B cell (primary cell): Measurements from ENCODE around the gene MUC20. TPM values are rescaled to one million over a fixed set of nuclear protein-coding genes. Genes with fewer than 3 reads are reported as not detected.

Experiments
- ATAC-seq: fragments of 200-7000 bp; cut with Tn5 transposase; one replicate; pipeline ENCODE4 v1.10.0; 2021; ENCODE audit warnings: low read depth, mild to moderate bottlenecking, moderate number of reproducible peaks, moderate library complexity
- CTCF ChIA-PET: fragments of 350-600 bp; sonication (Branson Sonifier 250); formaldehyde crosslinking; loops from one replicate; lab custom pipeline; 2021; ENCODE audit warnings: antibody characterized with exemption, inconsistent platforms; lab: Charles Lee
- POLR2A ChIA-PET: fragments of 350-600 bp; sonication (Branson Sonifier 250); formaldehyde crosslinking; loops from one replicate; lab custom pipeline; 2021; ENCODE audit warnings: antibody characterized with exemption; lab: Charles Lee
- DNase-seq: peaks from one replicate; pipeline ENCODE4 v3.0.0; 2013
- H2AFZ ChIP-seq: 2 replicates; pipeline ENCODE4 v1.6.1; 2012; ENCODE audit warnings: mild to moderate bottlenecking, low read depth, low read length; ENCODE audit not compliant: insufficient read depth, poor library complexity, severe bottlenecking
- H3K27ac ChIP-seq, 2 donors: 1 replicate in 1 of 2; 2 replicates in 1 of 2; pipeline ENCODE4 v1.5.1; 2012 to 2013; ENCODE audit warnings: low read length in 2 of 2, mild to moderate bottlenecking in 2 of 2, moderate library complexity in 1 of 2
- H3K27me3 ChIP-seq, 4 experiments: fragments of 200-600 bp in 1 of 4; sonication (generic) in 1 of 4; replicated peaks in 1 of 4; 1 replicate in 2 of 4; 2 replicates in 2 of 4; pipeline versions ENCODE4 v1.6.1 to v1.7.0; 2013 to 2016; ENCODE audit warnings: low read length in 3 of 4, mild to moderate bottlenecking in 2 of 4, mixed read lengths in 1 of 4, moderate library complexity in 1 of 4; ENCODE audit not compliant: insufficient read depth in 4 of 4, control insufficient read depth in 3 of 4; ENCODE audit errors: control extremely low read depth in 1 of 4
- H3K36me3 ChIP-seq, 2 experiments: replicated peaks in 1 of 2; 1 replicate in 1 of 2; 2 replicates in 1 of 2; pipeline versions ENCODE4 v1.6.1 to v1.7.1; 2013; ENCODE audit warnings: low read length in 1 of 2; ENCODE audit not compliant: insufficient read depth in 2 of 2, control insufficient read depth in 1 of 2; ENCODE audit errors: control extremely low read depth in 1 of 2, extremely low read depth in 1 of 2
- H3K4me1 ChIP-seq, 2 donors: fragments of 200-600 bp in 1 of 2; sonication (generic) in 1 of 2; 1 replicate in 1 of 2; 2 replicates in 1 of 2; pipeline versions ENCODE4 v1.5.1 to v1.6.1; 2013 to 2017; ENCODE audit warnings: low read length in 2 of 2; ENCODE audit not compliant: control insufficient read depth in 2 of 2, insufficient read depth in 2 of 2
- H3K4me2 ChIP-seq: replicated peaks from 2 replicates; pipeline ENCODE3; 2012; ENCODE audit warnings: mild to moderate bottlenecking, low read depth, low read length; ENCODE audit not compliant: poor library complexity, severe bottlenecking
- H3K4me3 ChIP-seq, 5 experiments: fragments of 200-600 bp in 1 of 5; sonication (generic) in 1 of 5; 1 replicate in 3 of 5; 2 replicates in 2 of 5; pipeline versions ENCODE4 v1.5.1 to v1.7.0; 2011 to 2016; ENCODE audit warnings: low read length in 4 of 5, mild to moderate bottlenecking in 4 of 5, low read depth in 2 of 5, control low read depth in 1 of 5, moderate library complexity in 1 of 5; ENCODE audit not compliant: insufficient read depth in 1 of 5; ENCODE audit errors: control extremely low read depth in 1 of 5, extremely low read depth in 1 of 5
- H3K79me2 ChIP-seq: fragments of 200-600 bp; sonication (generic); one replicate; pipeline ENCODE4 v1.6.0; 2016; ENCODE audit warnings: low read length; ENCODE audit not compliant: control insufficient read depth, insufficient read depth
- H3K9ac ChIP-seq: fragments of 200-600 bp; sonication (generic); 2 replicates; pipeline ENCODE4 v1.6.1; 2017; ENCODE audit warnings: mild to moderate bottlenecking, low read length, moderate library complexity
- H3K9me3 ChIP-seq, 3 donors: one replicate each; pipeline versions ENCODE4 v1.6.1 to v1.7.1; 2013; ENCODE audit warnings: low read length in 2 of 3; ENCODE audit not compliant: control insufficient read depth in 2 of 3, insufficient read depth in 1 of 3; ENCODE audit errors: control extremely low read depth in 1 of 3
- H4K20me1 ChIP-seq: 2 replicates; pipeline ENCODE4 v1.6.0; 2012; ENCODE audit warnings: mild to moderate bottlenecking, low read length; ENCODE audit not compliant: insufficient read depth, control insufficient read depth, poor library complexity, severe bottlenecking
- H3K27ac Mint-ChIP-seq: one replicate; pipeline ENCODE4 v1.8.0; 2021; ENCODE audit warnings: mixed read lengths
- H3K27me3 Mint-ChIP-seq: one replicate; pipeline ENCODE4 v1.8.0; 2021; ENCODE audit warnings: mixed read lengths
- H3K4me1 Mint-ChIP-seq: one replicate; pipeline ENCODE4 v1.8.0; 2021; ENCODE audit warnings: mixed read lengths
- H3K4me3 Mint-ChIP-seq: one replicate; pipeline ENCODE4 v1.8.0; 2021; ENCODE audit warnings: mixed read lengths
- H3K9me3 Mint-ChIP-seq: one replicate; pipeline ENCODE4 v1.8.0; 2022; ENCODE audit warnings: mixed read lengths; ENCODE audit not compliant: insufficient read depth
- CTCF ChIP-seq: fragments of 200-600 bp; IDR thresholded peaks from one replicate; pipeline ENCODE4 v1.8.0; 2022; ENCODE audit warnings: antibody characterized with exemption, mild to moderate bottlenecking
- EZH2 ChIP-seq: IDR thresholded peaks from 2 replicates; pipeline ENCODE4 v1.6.1; 2012; ENCODE audit warnings: borderline replicate concordance, low read depth, mild to moderate bottlenecking, moderate library complexity, low read length; ENCODE audit not compliant: insufficient read depth, poor library complexity, severe bottlenecking
- WGBS: methylation state at CpG from one replicate; pipeline ENCODE4 v1.1.5; 2013; ENCODE audit warnings: missing lambda C conversion rate; ENCODE audit not compliant: insufficient coverage; 5-methylcytosine and 5-hydroxymethylcytosine counted together
- intact Hi-C: fragments of 100-400 bp; cut with micrococcal nuclease; formaldehyde crosslinking; loops from one replicate; pipeline ENCODE4 v1.10.0; 2022
- polyA plus RNA-seq: library from polyadenylated mRNA; depleted of rRNA; stranded (reverse); fragments of >200 nt; gene quantifications from 2 replicates; pipeline ENCODE4 v1.2.3, GENCODE V29; 2012
- total RNA-seq, 2 donors: library from RNA; stranded (reverse); fragments of 120-200 nt in 1 of 2; gene quantifications; 1 replicate in 1 of 2; 2 replicates in 1 of 2; pipeline versions ENCODE4 v1.2.3 to v1.2.4, GENCODE V29; 2013 to 2022

Gene MUC20
- total and polyA plus RNA-seq, 2 donors (not counting 1 experiment from before 2014, with no cell fraction given) = 11.0 to 15.6 TPM

- ATAC-seq (no peak), DNase-seq (no peak)
- no peak overlapping the region for H3K27ac Mint-ChIP-seq
- H4K20me1 ChIP-seq = no peaks in the 10 kb centered on the region
- ChIA-PET CTCF (no interaction called here), POLR2A (no interaction called here)
- peaks cover 0 to 7% of the 10 kb centered on the region in 2 donors for H3K4me1 ChIP-seq
- no peaks in the 10 kb centered on the region for H3K36me3 ChIP-seq
- intact Hi-C loops = loop anchor here (1.0 kb wide), 1 partner anchor 15 kb away; no protein-coding TSS in a partner anchor
- no peaks in the 10 kb centered on the region for H3K9me3 Mint-ChIP-seq
- 95% methylated on average over 18 of the region's 18 CpGs for WGBS
- TF ChIP-seq CTCF (no peak), EZH2 (no peak)
- no peaks in the 10 kb centered on the region for H3K27me3 ChIP-seq
- no peaks in the 10 kb centered on the region for H3K79me2 ChIP-seq
- H3K4me3 Mint-ChIP-seq = no peak overlapping the region
- no peak overlapping the region for H3K27ac ChIP-seq
- peaks cover 9% of the 10 kb centered on the region for H3K4me1 Mint-ChIP-seq
- H2AFZ ChIP-seq = no peak overlapping the region
- H3K9me3 ChIP-seq = no peaks in the 10 kb centered on the region
- H3K9ac ChIP-seq = no peak overlapping the region
- no peak overlapping the region for H3K4me3 ChIP-seq
- H3K4me2 ChIP-seq = no peak overlapping the region
- H3K27me3 Mint-ChIP-seq = peaks cover 21% of the 10 kb centered on the region
Observed at GRCh38 chr3:195729476-195730251, 8.9 kb downstream of the MUC20 start.

GRCh38 chr3:195731356-195731905 is 10.7 kb downstream of the MUC20 start:
- H3K36me3 ChIP-seq = no peaks in the 10 kb centered on the region
- H3K27ac ChIP-seq = no peak overlapping the region
- no peaks in the 10 kb centered on the region for H3K27me3 ChIP-seq
- H3K27me3 Mint-ChIP-seq = peaks cover 14% of the 10 kb centered on the region
- ChIA-PET POLR2A (no interaction called here), CTCF (no interaction called here)
- no peaks in the 10 kb centered on the region for H3K9me3 ChIP-seq
- no peak overlapping the region for H2AFZ ChIP-seq
- ATAC-seq (no peak), DNase-seq (no peak)
- H3K4me3 ChIP-seq = no peak overlapping the region
- H4K20me1 ChIP-seq = no peaks in the 10 kb centered on the region
- H3K4me2 ChIP-seq = no peak overlapping the region
- H3K4me1 Mint-ChIP-seq = peaks cover 9% of the 10 kb centered on the region
- H3K27ac Mint-ChIP-seq = no peak overlapping the region
- no peaks in the 10 kb centered on the region for H3K79me2 ChIP-seq
- H3K9me3 Mint-ChIP-seq = no peaks in the 10 kb centered on the region
- H3K9ac ChIP-seq = no peak overlapping the region
- WGBS = 95% methylated on average over 11 of the region's 11 CpGs
- intact Hi-C loops = no loop called here
- no peak overlapping the region for H3K4me3 Mint-ChIP-seq
- no peak for TF ChIP-seq EZH2
- TF ChIP-seq CTCF = no peak
- peaks cover 0 to 7% of the 10 kb centered on the region in 2 donors for H3K4me1 ChIP-seq
